ENCODE measurements around the gene HADHA.

DNA sequence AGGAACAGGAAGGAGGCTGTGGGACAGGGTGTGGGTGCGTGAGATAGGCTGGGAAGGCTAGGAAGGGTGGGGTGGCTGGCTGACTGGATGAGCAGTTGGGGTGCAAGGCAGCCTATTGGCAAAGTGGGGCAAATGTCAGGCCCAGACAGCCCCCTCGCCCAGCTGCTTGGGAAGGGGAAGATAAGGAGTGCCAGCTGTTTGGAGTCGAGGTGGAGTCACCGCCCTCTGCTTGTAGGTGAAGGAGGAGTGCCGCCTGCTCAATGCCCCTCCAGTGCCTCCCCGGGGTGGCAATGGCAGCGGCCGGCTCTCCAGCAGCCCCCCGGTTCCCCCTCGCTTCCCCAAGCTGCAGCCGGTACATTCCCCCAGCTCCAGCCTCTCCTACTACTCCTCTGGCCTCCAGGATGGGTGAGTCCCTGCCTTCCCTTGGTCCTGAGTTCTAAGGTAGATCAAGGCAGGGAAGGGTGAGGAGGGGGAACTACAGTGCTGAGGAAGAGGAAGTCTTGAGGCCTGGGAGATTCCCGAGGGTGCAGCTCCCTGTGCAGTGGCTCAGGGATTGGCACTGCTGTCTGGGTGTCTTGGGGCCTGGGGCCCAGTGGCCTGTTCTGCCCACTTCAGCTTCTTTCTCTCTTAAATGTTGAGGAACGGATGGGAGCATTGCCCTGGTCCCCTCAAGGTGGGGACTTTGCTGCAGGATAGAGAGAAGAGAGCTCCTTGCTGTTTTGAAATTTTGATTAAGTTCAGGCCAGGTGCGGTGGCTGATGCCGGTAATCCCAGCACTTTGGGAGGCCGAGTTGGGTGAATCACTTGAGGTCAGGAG is 58.3 kb downstream of the HADHA start:
- TF ChIP-seq CTCF (conservative IDR thresholded peaks at IDR 0.05; ENCODE audit: low read depth, low read length), result no peak
- TF ChIP-seq EZH2 (IDR thresholded peaks at IDR 0.05; ENCODE audit: low read length, unreplicated experiment), result no peak
